ENCODE results near the gene CDH23. TPM values are rescaled to one million over a fixed set of nuclear protein-coding genes. Genes with fewer than 3 reads are reported as not detected.

Gene CDH23
- total and polyA plus RNA-seq, 9 of the 15 experiments (the other 6 are each of a cell fraction or from before 2014, with no cell fraction given) = 0.18 to 1.2 (median 0.47) TPM

Small RNAs within 50 kb of the gene (microRNA-seq; reads per million reads assigned to microRNA genes)
- not detected for gene MIR7152 (ENCODE audit: borderline microRNAs expressed)

Small RNAs within 50 kb of the gene (small RNA-seq; reads per million reads assigned to genes)
- not detected for gene MIR7152
- gene RNU7-38P = not detected

Other genes starting within 250 kb of the CDH23 start
- 5.0 and 6.5 TPM in 2 replicates for gene UNC5B, start 184.3 kb upstream of the CDH23 start, total RNA-seq (2014; rRNA removed)
- 1.7 and 2.1 TPM in 2 replicates for gene UNC5B, start 184.3 kb upstream of the CDH23 start, total RNA-seq (2014; rRNA removed; fragmentation: Illumina TruSeq; extraction: Trizol)
- 2.0 and 2.5 TPM in 2 replicates for gene UNC5B, start 184.3 kb upstream of the CDH23 start, total RNA-seq (2015; rRNA removed; fragmentation: Illumina TruSeq; extraction: Trizol)
- gene UNC5B, start 184.3 kb upstream of the CDH23 start, total RNA-seq (2021) = 7.6 and 8.4 TPM in 2 replicates
- gene UNC5B, start 184.3 kb upstream of the CDH23 start, polyA plus RNA-seq (2011; rRNA removed) = 1.1 and 1.9 TPM in 2 replicates
- 5.4 and 7.2 TPM in 2 replicates for gene UNC5B, start 184.3 kb upstream of the CDH23 start, polyA plus RNA-seq (2014; fragmentation: Illumina TruSeq; extraction: Trizol)
- under 1 TPM; 0.10 to 0.11 TPM for gene UNC5B, start 184.3 kb upstream of the CDH23 start, polyA plus RNA-seq (2014; fragmentation: Nextera tagmentation; extraction: Ambion mirVana)
- gene UNC5B, start 184.3 kb upstream of the CDH23 start, polyA plus RNA-seq (2014; rRNA removed) = 5.7 TPM in 2 replicates
- gene SLC29A3, start 77.7 kb upstream of the CDH23 start, total RNA-seq (2014; rRNA removed) = 2.1 and 4.5 TPM in 2 replicates
- 2.8 TPM in 2 replicates for gene SLC29A3, start 77.7 kb upstream of the CDH23 start, total RNA-seq (2014; rRNA removed; fragmentation: Illumina TruSeq; extraction: Trizol)
- gene SLC29A3, start 77.7 kb upstream of the CDH23 start, total RNA-seq (2015; rRNA removed; fragmentation: Illumina TruSeq; extraction: Trizol) = 3.2 and 3.6 TPM in 2 replicates
- gene SLC29A3, start 77.7 kb upstream of the CDH23 start, total RNA-seq (2021) = 8.2 and 8.5 TPM in 2 replicates
- 4.1 and 7.1 TPM in 2 replicates for gene SLC29A3, start 77.7 kb upstream of the CDH23 start, polyA plus RNA-seq (2011; rRNA removed)
- gene SLC29A3, start 77.7 kb upstream of the CDH23 start, polyA plus RNA-seq (2014; fragmentation: Illumina TruSeq; extraction: Trizol) = 10.5 and 10.7 TPM in 2 replicates
- 10 to 100 TPM in 1 of 2 experiments, 1 to 10 TPM in 1; 6.3 to 10.3 TPM for gene SLC29A3, start 77.7 kb upstream of the CDH23 start, polyA plus RNA-seq (2014; fragmentation: Nextera tagmentation; extraction: Ambion mirVana)
- gene SLC29A3, start 77.7 kb upstream of the CDH23 start, polyA plus RNA-seq (2014; rRNA removed) = 4.5 and 4.6 TPM in 2 replicates